Activated T-helper 17 cell treated with anti-CD3 and anti-CD28 coated beads, Interleukin-2, amount 50 U/mL, for 72 hours (primary cell): ENCODE results near the gene SMOC1. TPM values are rescaled to one million over a fixed set of nuclear protein-coding genes. Genes with fewer than 3 reads are reported as not detected.

Experiments used
- ATAC-seq: fragments of 150-1000 bp; cut with Tn5 transposase; replicated peaks from 2 replicates; pipeline ENCODE4 v1.10.0; 2021; ENCODE audit warnings: mild to moderate bottlenecking, moderate library complexity
- H3K27ac Mint-ChIP-seq: one replicate; pipeline ENCODE4 v1.8.0; 2022; ENCODE audit warnings: mixed read lengths
- H3K27me3 Mint-ChIP-seq: one replicate; pipeline ENCODE4 v1.8.0; 2022; ENCODE audit warnings: mixed read lengths
- H3K36me3 Mint-ChIP-seq: one replicate; pipeline ENCODE4 v1.8.0; 2022; ENCODE audit warnings: low read depth, mild to moderate bottlenecking, mixed read lengths
- H3K4me1 Mint-ChIP-seq: one replicate; pipeline ENCODE4 v1.8.0; 2022; ENCODE audit warnings: mixed read lengths
- H3K4me3 Mint-ChIP-seq: one replicate; pipeline ENCODE4 v1.8.0; 2022; ENCODE audit warnings: mild to moderate bottlenecking, mixed read lengths
- H3K9me3 Mint-ChIP-seq: one replicate; pipeline ENCODE4 v1.8.0; 2022; ENCODE audit warnings: mixed read lengths
- total RNA-seq, 2 donors: library from RNA; stranded (reverse); gene quantifications; one replicate each; pipeline ENCODE4 v1.2.3, GENCODE V29; 2022

The SMOC1 gene
- total RNA-seq, 2 donors from 2014 or later, result not detected

- H3K36me3 Mint-ChIP-seq, result no peaks in the 10 kb centered on the region
- H3K27me3 Mint-ChIP-seq, result peaks cover 22% of the 10 kb centered on the region
- ATAC-seq, result no peak
Measured at GRCh38 chr14:69853774-69854173, 25.4 kb upstream of the SMOC1 start.

GRCh38 chr14:69854598-69854997, 24.6 kb upstream of the SMOC1 start:
- no peaks in the 10 kb centered on the region for H3K9me3 Mint-ChIP-seq
- H3K36me3 Mint-ChIP-seq, result no peaks in the 10 kb centered on the region
- no peak overlapping the region for H3K4me3 Mint-ChIP-seq
- H3K4me1 Mint-ChIP-seq, result no peaks in the 10 kb centered on the region
- no peak for ATAC-seq
- no peak overlapping the region for H3K27ac Mint-ChIP-seq
- H3K27me3 Mint-ChIP-seq, result peaks cover 22% of the 10 kb centered on the region

More at GRCh38 chr14:69853774-69854173, 25.4 kb upstream of the SMOC1 start:
- H3K9me3 Mint-ChIP-seq, result no peaks in the 10 kb centered on the region
- H3K27ac Mint-ChIP-seq, result no peak overlapping the region
- no peak overlapping the region for H3K4me3 Mint-ChIP-seq
- H3K4me1 Mint-ChIP-seq, result no peaks in the 10 kb centered on the region

- Mint-ChIP-seq H3K27ac (no peak overlapping the region), H3K36me3 (no peaks in the 10 kb centered on the region), H3K27me3 (peaks cover 20% of the 10 kb centered on the region), H3K9me3 (no peaks in the 10 kb centered on the region), H3K4me1 (no peaks in the 10 kb centered on the region), H3K4me3 (no peak overlapping the region)
- no peak for ATAC-seq
Measured at GRCh38 chr14:69855180-69855832, 23.9 kb upstream of the SMOC1 start.

GRCh38 chr14:69858801-69859200, 20.4 kb upstream of the SMOC1 start:
- peaks cover 23% of the 10 kb centered on the region for H3K27me3 Mint-ChIP-seq
- H3K9me3 Mint-ChIP-seq, result no peaks in the 10 kb centered on the region
- no peak overlapping the region for H3K4me3 Mint-ChIP-seq
- H3K4me1 Mint-ChIP-seq, result no peaks in the 10 kb centered on the region
- H3K36me3 Mint-ChIP-seq, result no peaks in the 10 kb centered on the region
- no peak overlapping the region for H3K27ac Mint-ChIP-seq
- ATAC-seq, result no peak

GRCh38 chr14:69859591-69859990, 19.6 kb upstream of the SMOC1 start:
- Mint-ChIP-seq H3K4me1 (no peaks in the 10 kb centered on the region), H3K27ac (no peak overlapping the region), H3K9me3 (peaks cover 5% of the 10 kb centered on the region), H3K4me3 (no peak overlapping the region), H3K27me3 (peaks cover 25% of the 10 kb centered on the region), H3K36me3 (no peaks in the 10 kb centered on the region)
- no peak for ATAC-seq

- Mint-ChIP-seq H3K36me3 (no peaks in the 10 kb centered on the region), H3K27ac (no peak overlapping the region), H3K9me3 (peaks cover 6% of the 10 kb centered on the region), H3K4me1 (no peaks in the 10 kb centered on the region), H3K4me3 (no peak overlapping the region), H3K27me3 (peaks cover 25% of the 10 kb centered on the region)
- no peak for ATAC-seq
Measured at GRCh38 chr14:69860221-69860620, 19.0 kb upstream of the SMOC1 start.

- H3K9me3 Mint-ChIP-seq, result peaks cover 6% of the 10 kb centered on the region
- no peaks in the 10 kb centered on the region for H3K4me1 Mint-ChIP-seq
- no peak for ATAC-seq
- H3K36me3 Mint-ChIP-seq, result no peaks in the 10 kb centered on the region
- H3K4me3 Mint-ChIP-seq, result no peak overlapping the region
- no peak overlapping the region for H3K27ac Mint-ChIP-seq
- peaks cover 24% of the 10 kb centered on the region for H3K27me3 Mint-ChIP-seq
Measured at GRCh38 chr14:69861025-69861569, 18.1 kb upstream of the SMOC1 start.

GRCh38 chr14:69863083-69863482, 16.1 kb upstream of the SMOC1 start:
- peaks cover 6% of the 10 kb centered on the region for H3K9me3 Mint-ChIP-seq
- no peak overlapping the region for H3K4me3 Mint-ChIP-seq
- no peak overlapping the region for H3K27ac Mint-ChIP-seq
- H3K27me3 Mint-ChIP-seq, result peaks cover 21% of the 10 kb centered on the region
- H3K36me3 Mint-ChIP-seq, result no peaks in the 10 kb centered on the region
- H3K4me1 Mint-ChIP-seq, result no peaks in the 10 kb centered on the region
- ATAC-seq, result no peak

- H3K4me3 Mint-ChIP-seq, result no peak overlapping the region
Measured at GRCh38 chr14:69865701-69866365, 13.4 kb upstream of the SMOC1 start.

GRCh38 chr14:69868363-69868963, 10.8 kb upstream of the SMOC1 start:
- Mint-ChIP-seq H3K4me3 (no peak overlapping the region), H3K36me3 (no peaks in the 10 kb centered on the region), H3K9me3 (peaks cover 6% of the 10 kb centered on the region), H3K4me1 (no peaks in the 10 kb centered on the region), H3K27ac (no peak overlapping the region), H3K27me3 (peaks cover 37% of the 10 kb centered on the region)
- no peak for ATAC-seq

More at GRCh38 chr14:69865701-69866365, 13.4 kb upstream of the SMOC1 start:
- Mint-ChIP-seq H3K27ac (no peak overlapping the region), H3K9me3 (peaks cover 6% of the 10 kb centered on the region), H3K27me3 (peaks cover 28% of the 10 kb centered on the region), H3K4me1 (no peaks in the 10 kb centered on the region), H3K36me3 (no peaks in the 10 kb centered on the region)
- ATAC-seq, result no peak

- Mint-ChIP-seq H3K9me3 (no peaks in the 10 kb centered on the region), H3K27me3 (peaks cover 29% of the 10 kb centered on the region), H3K4me3 (no peak overlapping the region), H3K27ac (no peak overlapping the region), H3K4me1 (no peaks in the 10 kb centered on the region), H3K36me3 (no peaks in the 10 kb centered on the region)
- ATAC-seq, result no peak
Measured at GRCh38 chr14:69870613-69871012, 8.6 kb upstream of the SMOC1 start.

GRCh38 chr14:69873877-69874780, 5.1 kb upstream of the SMOC1 start:
- no peaks in the 10 kb centered on the region for H3K9me3 Mint-ChIP-seq
- H3K4me3 Mint-ChIP-seq, result no peak overlapping the region
- no peak overlapping the region for H3K27ac Mint-ChIP-seq
- peaks cover 19% of the 10 kb centered on the region for H3K27me3 Mint-ChIP-seq
- no peak for ATAC-seq
- H3K4me1 Mint-ChIP-seq, result no peaks in the 10 kb centered on the region
- no peaks in the 10 kb centered on the region for H3K36me3 Mint-ChIP-seq

GRCh38 chr14:69876221-69876847, 2.9 kb upstream of the SMOC1 start:
- Mint-ChIP-seq H3K27me3 (peaks cover 27% of the 10 kb centered on the region), H3K9me3 (no peaks in the 10 kb centered on the region), H3K36me3 (no peaks in the 10 kb centered on the region)

GRCh38 chr14:69876848-69877306, 2.3 kb upstream of the SMOC1 start:
- H3K36me3 Mint-ChIP-seq, result no peaks in the 10 kb centered on the region
- no peaks in the 10 kb centered on the region for H3K9me3 Mint-ChIP-seq
- no peak overlapping the region for H3K4me3 Mint-ChIP-seq
- ATAC-seq, result no peak
- no peaks in the 10 kb centered on the region for H3K4me1 Mint-ChIP-seq
- peaks cover 31% of the 10 kb centered on the region for H3K27me3 Mint-ChIP-seq
- no peak overlapping the region for H3K27ac Mint-ChIP-seq

More at GRCh38 chr14:69876221-69876847, 2.9 kb upstream of the SMOC1 start:
- ATAC-seq, result no peak
- H3K4me1 Mint-ChIP-seq, result no peaks in the 10 kb centered on the region
- H3K27ac Mint-ChIP-seq, result no peak overlapping the region
- no peak overlapping the region for H3K4me3 Mint-ChIP-seq
